Stomach smooth muscle (tissue), 2 donors: ENCODE data around the gene KCNAB1.
"Not testable (repeated sequence)": the region's sequence is repeated elsewhere in the genome, so short reads cannot be mapped to it uniquely, and the experiment has no call there.

ENCODE experiments used
- H3K27ac ChIP-seq: one replicate; pipeline ENCODE4 v1.7.0; 2013; ENCODE audit warnings: mild to moderate bottlenecking, low read length, inconsistent platforms
- H3K27me3 ChIP-seq, 2 donors: one replicate each; pipeline ENCODE4 v1.7.0; 2013; ENCODE audit warnings: low read length in 2 of 2; ENCODE audit not compliant: insufficient read depth in 2 of 2, control insufficient read depth in 1 of 2
- H3K36me3 ChIP-seq, 2 donors: one replicate each; pipeline ENCODE4 v1.7.0; 2013; ENCODE audit warnings: low read length in 2 of 2; ENCODE audit not compliant: control insufficient read depth in 2 of 2, insufficient read depth in 2 of 2
- H3K4me1 ChIP-seq: one replicate; pipeline ENCODE4 v1.7.0; 2013; ENCODE audit warnings: low read length; ENCODE audit not compliant: control insufficient read depth, insufficient read depth
- H3K4me3 ChIP-seq, 2 donors: one replicate each; pipeline ENCODE4 v1.7.0; 2013; ENCODE audit warnings: low read length in 2 of 2
- H3K9ac ChIP-seq, 2 donors: one replicate each; pipeline ENCODE4 v1.7.0; 2013; ENCODE audit warnings: low read length in 2 of 2, mild to moderate bottlenecking in 1 of 2
- H3K9me3 ChIP-seq, 2 donors: one replicate each; pipeline ENCODE4 v1.7.0; 2013; ENCODE audit warnings: low read length in 2 of 2; ENCODE audit not compliant: control insufficient read depth in 2 of 2
- donor health status: healthy.
- donor health status: Pancreatic carcinoma.

The KCNAB1 gene

GRCh38 chr3:156175570-156175969 lies 55.2 kb downstream of the KCNAB1 start:
- Histone ChIP-seq H3K27me3 (no peaks in the 10 kb centered on the region), H3K9me3 (no peaks in the 10 kb centered on the region), H3K9ac (no peak overlapping the region), H3K36me3 (no peaks in the 10 kb centered on the region), H3K4me3 (no peak overlapping the region), H3K27ac (no peak overlapping the region), H3K4me1 (peaks cover 2% of the 10 kb centered on the region)

- H3K36me3 ChIP-seq, result no peaks in the 10 kb centered on the region
- peaks cover 2% of the 10 kb centered on the region for H3K4me1 ChIP-seq
- no peak overlapping the region for H3K9ac ChIP-seq
- no peaks in the 10 kb centered on the region for H3K9me3 ChIP-seq
- H3K27ac ChIP-seq, result no peak overlapping the region
- no peak overlapping the region for H3K4me3 ChIP-seq
- H3K27me3 ChIP-seq, result no peaks in the 10 kb centered on the region
Observed at GRCh38 chr3:156176048-156176447, 55.7 kb downstream of the KCNAB1 start.

GRCh38 chr3:156176629-156177210 lies 56.3 kb downstream of the KCNAB1 start:
- no peaks in the 10 kb centered on the region for H3K36me3 ChIP-seq
- H3K9ac ChIP-seq, result no peak overlapping the region
- no peaks in the 10 kb centered on the region for H3K27me3 ChIP-seq
- no peak overlapping the region for H3K4me3 ChIP-seq
- no peaks in the 10 kb centered on the region for H3K9me3 ChIP-seq
- peaks cover 2% of the 10 kb centered on the region for H3K4me1 ChIP-seq
- H3K27ac ChIP-seq, result no peak overlapping the region

- no peak overlapping the region for H3K9ac ChIP-seq
- H3K4me1 ChIP-seq, result no peaks in the 10 kb centered on the region
- H3K27ac ChIP-seq, result no peak overlapping the region
- H3K4me3 ChIP-seq, result no peak overlapping the region
- no peaks in the 10 kb centered on the region for H3K36me3 ChIP-seq
- no peaks in the 10 kb centered on the region for H3K27me3 ChIP-seq
- H3K9me3 ChIP-seq, result no peaks in the 10 kb centered on the region
Observed at GRCh38 chr3:156180077-156180476, 59.7 kb downstream of the KCNAB1 start.

- Histone ChIP-seq H3K4me3 (no peak overlapping the region), H3K9me3 (no peaks in the 10 kb centered on the region), H3K27ac (no peak overlapping the region), H3K36me3 (no peaks in the 10 kb centered on the region), H3K4me1 (no peaks in the 10 kb centered on the region), H3K9ac (no peak overlapping the region), H3K27me3 (no peaks in the 10 kb centered on the region)
Observed at GRCh38 chr3:156181509-156181908, 61.1 kb downstream of the KCNAB1 start.

- no peak overlapping the region for H3K27ac ChIP-seq
- H3K4me3 ChIP-seq, result no peak overlapping the region
- H3K9ac ChIP-seq, result no peak overlapping the region
- no peaks in the 10 kb centered on the region for H3K9me3 ChIP-seq
- no peaks in the 10 kb centered on the region for H3K27me3 ChIP-seq
- no peaks in the 10 kb centered on the region for H3K4me1 ChIP-seq
- no peaks in the 10 kb centered on the region for H3K36me3 ChIP-seq
Observed at GRCh38 chr3:156183396-156183795, 63.0 kb downstream of the KCNAB1 start.

GRCh38 chr3:156184156-156184555 lies 63.8 kb downstream of the KCNAB1 start:
- Histone ChIP-seq H3K36me3 (no peaks in the 10 kb centered on the region), H3K27ac (no peak overlapping the region), H3K9me3 (no peaks in the 10 kb centered on the region), H3K27me3 (no peaks in the 10 kb centered on the region), H3K4me1 (no peaks in the 10 kb centered on the region), H3K9ac (no peak overlapping the region), H3K4me3 (no peak overlapping the region)

GRCh38 chr3:156187146-156187769 lies 66.9 kb downstream of the KCNAB1 start:
- no peak overlapping the region for H3K4me3 ChIP-seq
- no peaks in the 10 kb centered on the region for H3K27me3 ChIP-seq
- no peaks in the 10 kb centered on the region for H3K36me3 ChIP-seq
- H3K9ac ChIP-seq, result no peak overlapping the region
- H3K4me1 ChIP-seq, result no peaks in the 10 kb centered on the region
- no peak overlapping the region for H3K27ac ChIP-seq
- H3K9me3 ChIP-seq, result no peaks in the 10 kb centered on the region

- no peak overlapping the region for H3K4me3 ChIP-seq
- H3K36me3 ChIP-seq, result no peaks in the 10 kb centered on the region
- H3K27ac ChIP-seq, result no peak overlapping the region
- no peak overlapping the region for H3K9ac ChIP-seq
- no peaks in the 10 kb centered on the region for H3K4me1 ChIP-seq
- no peaks in the 10 kb centered on the region for H3K9me3 ChIP-seq
- no peaks in the 10 kb centered on the region for H3K27me3 ChIP-seq
Observed at GRCh38 chr3:156188757-156189156, 68.4 kb downstream of the KCNAB1 start.

- H3K9ac ChIP-seq, result no peak overlapping the region
- no peaks in the 10 kb centered on the region for H3K27me3 ChIP-seq
- H3K4me1 ChIP-seq, result no peaks in the 10 kb centered on the region
- H3K4me3 ChIP-seq, result no peak overlapping the region
- no peaks in the 10 kb centered on the region for H3K9me3 ChIP-seq
- H3K27ac ChIP-seq, result no peak overlapping the region
- no peaks in the 10 kb centered on the region for H3K36me3 ChIP-seq
Observed at GRCh38 chr3:156189927-156190326, 69.5 kb downstream of the KCNAB1 start.

- H3K36me3 ChIP-seq, H3K4me3 ChIP-seq, H3K27me3 ChIP-seq, H3K9me3 ChIP-seq, H3K9ac ChIP-seq, H3K27ac ChIP-seq, H3K4me1 ChIP-seq: not testable (repeated sequence)
Observed at GRCh38 chr3:156194945-156195344, 74.6 kb downstream of the KCNAB1 start.
